Pancreas (tissue), 10 donors: Measurements from ENCODE around the gene LXN. TPM values are rescaled to one million over a fixed set of nuclear protein-coding genes. Genes with fewer than 3 reads are reported as not detected.
"Not testable (repeated sequence)": the region's sequence is repeated elsewhere in the genome, so short reads cannot be mapped to it uniquely, and the experiment has no call there.

Experiments
- ATAC-seq, 4 donors: fragments of 200-7000 bp; cut with Tn5 transposase; one replicate each; pipeline versions ENCODE4 v1.8.0 to v1.9.1; 2020; ENCODE audit warnings: mild to moderate bottlenecking in 4 of 4, moderate library complexity in 4 of 4
- DNase-seq, 6 donors: peaks; one replicate each; pipeline ENCODE4 v3.0.0-alpha.2; 2020
- FAIRE-seq: peaks from 2 replicates; lab custom pipeline; 2012; peaks lifted over from hg19 to GRCh38; lab: Jason Lieb, UNC
- H3K27ac ChIP-seq, 4 donors: fragments of 200-600 bp; sonication (generic); 1 replicate in 3 of 4; 2 replicates in 1 of 4; pipeline versions ENCODE4 v1.5.0 to v1.8.0; 2020
- H3K27me3 ChIP-seq, 4 donors: fragments of 200-600 bp; one replicate each; pipeline ENCODE4 v1.8.0; 2021
- H3K36me3 ChIP-seq, 3 donors: fragments of 200-600 bp; sonication (generic) in 1 of 3; one replicate each; pipeline versions ENCODE4 v1.5.0 to v1.8.0; 2020 to 2021
- H3K4me1 ChIP-seq, 3 donors: fragments of 200-600 bp; one replicate each; pipeline ENCODE4 v1.8.0; 2021
- H3K4me3 ChIP-seq, 4 donors: fragments of 200-600 bp; sonication (generic) in 2 of 4; one replicate each; pipeline versions ENCODE4 v1.5.0 to v1.8.0; 2020 to 2021
- H3K9me3 ChIP-seq, 4 donors: fragments of 200-600 bp; one replicate each; pipeline ENCODE4 v1.8.0; 2021
- WGBS, 2 donors: extraction: QIAGEN DNeasy Blood & Tissue Kit; methylation state at CpG; one replicate each; pipeline ENCODE4 v1.1.7; 2013; 5-methylcytosine and 5-hydroxymethylcytosine counted together
- intact Hi-C, 3 donors: fragments of 100-400 bp; cut with DNase I; formaldehyde crosslinking; loops; one replicate each; pipeline versions ENCODE4 v1.11.1 to v1.14.2; 2022
- polyA plus RNA-seq, 2 donors: library from polyadenylated mRNA; stranded (reverse); fragments of 200-250 nt; gene quantifications; one replicate each; pipeline ENCODE4 v1.2.3, GENCODE V29; 2013
- total RNA-seq, 6 donors: library from RNA; stranded (reverse); fragmentation: NEBNext Ultra II Directional in 4 of 6; extraction: Animal tissue kit (Norgen Biotek cat#: 25700) in 4 of 6; gene quantifications; one replicate each; pipeline versions ENCODE4 v1.2.1 to v1.2.4, GENCODE V29; 2021 to 2023
- TF ChIP-seq, protein P1 (sequence below), 4 donors: fragments of 200-600 bp; sonication (generic) in 3 of 4; IDR thresholded peaks; one replicate each; pipeline versions ENCODE4 v1.5.0 to v1.8.0; 2021; ENCODE audit warnings: antibody characterized with exemption in 4 of 4
- donor health status: healthy with polysubstance abuse.
- donor health status: DM: no; HTN: no; CAD: no; lungs with moderate emphysema.
- donor health status: DM: no; HTN: no; CAD: no.
- donor health status: control.
- donor health status: control.
- donor health status: Bipolar disorder and iron deficiency.
- donor health status: DM: yes; HTN: yes; CAD: no.
- donor health status: DM: no; HTN: no; CAD: no.
- donor health status: DM: no; HTN: no; CAD: no.
- donor health status: DM: yes; HTN: yes; CAD: no.

The LXN gene
- total and polyA plus RNA-seq, 8 donors, result 4.9 to 15.8 (median 6.8) TPM

DNA sequence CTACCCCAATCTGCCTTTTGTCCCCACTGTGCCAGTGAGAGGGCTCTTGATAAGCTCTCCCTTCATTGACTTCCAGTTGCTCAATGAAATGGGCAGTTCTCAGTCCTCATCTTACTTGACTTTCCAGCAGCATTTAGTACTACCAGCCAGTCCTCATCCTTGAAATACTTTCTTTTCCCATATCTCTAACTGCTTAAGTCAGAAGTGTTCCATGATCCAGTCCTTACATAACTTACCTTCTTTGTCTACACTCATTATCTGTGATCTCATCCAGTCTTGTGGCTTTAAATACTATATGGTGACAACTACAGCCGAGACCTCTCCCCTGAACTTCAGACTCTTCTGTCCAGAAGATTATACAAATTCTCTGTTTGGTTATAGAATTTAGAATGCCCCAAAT, 31.1 kb upstream of the LXN start:
- intact Hi-C loops, result no loop called here

DNA sequence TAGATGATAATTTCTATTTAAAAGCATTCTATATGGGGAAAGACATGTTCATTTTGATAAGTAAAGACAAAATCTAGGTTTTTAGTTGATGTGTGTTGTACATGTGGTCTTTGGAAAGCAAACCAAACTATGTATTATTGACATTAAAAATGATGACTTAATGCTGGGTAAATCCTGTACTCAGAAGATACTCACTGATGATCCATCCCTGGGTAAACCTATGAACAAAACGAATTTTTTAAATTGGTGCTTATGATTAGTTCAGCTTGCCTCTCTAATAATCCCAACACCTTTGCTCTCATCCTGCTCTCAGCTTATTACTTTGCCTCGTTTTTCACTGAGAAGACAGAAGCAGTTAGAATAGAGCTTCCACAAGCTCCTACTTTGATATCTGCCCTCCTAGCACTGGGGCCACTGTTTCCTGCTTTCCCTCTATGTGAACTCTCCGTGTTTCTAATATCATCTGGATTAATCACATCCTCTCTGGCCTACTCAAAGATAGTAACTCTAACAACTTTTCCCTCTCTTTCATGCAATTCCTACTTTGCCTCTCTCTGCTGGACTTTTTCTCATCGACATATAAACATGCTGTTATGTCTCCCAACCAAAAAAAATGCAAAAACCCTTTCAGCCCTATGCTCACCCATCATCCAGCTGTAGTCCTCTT, 30.5 kb upstream of the LXN start:
- Histone ChIP-seq H3K27me3 (no peaks in the 10 kb centered on the region), H3K4me3 (no peak overlapping the region), H3K36me3 (no peaks in the 10 kb centered on the region), H3K4me1 (no peaks in the 10 kb centered on the region), H3K9me3 (no peaks in the 10 kb centered on the region), H3K27ac (no peak overlapping the region)
- peak in 1 of 4 donors; percentile 18 for ATAC-seq
- intact Hi-C loops, result no loop called here
- FAIRE-seq, result no peak
- DNase-seq, result no peak
- TF ChIP-seq, protein P1, sequence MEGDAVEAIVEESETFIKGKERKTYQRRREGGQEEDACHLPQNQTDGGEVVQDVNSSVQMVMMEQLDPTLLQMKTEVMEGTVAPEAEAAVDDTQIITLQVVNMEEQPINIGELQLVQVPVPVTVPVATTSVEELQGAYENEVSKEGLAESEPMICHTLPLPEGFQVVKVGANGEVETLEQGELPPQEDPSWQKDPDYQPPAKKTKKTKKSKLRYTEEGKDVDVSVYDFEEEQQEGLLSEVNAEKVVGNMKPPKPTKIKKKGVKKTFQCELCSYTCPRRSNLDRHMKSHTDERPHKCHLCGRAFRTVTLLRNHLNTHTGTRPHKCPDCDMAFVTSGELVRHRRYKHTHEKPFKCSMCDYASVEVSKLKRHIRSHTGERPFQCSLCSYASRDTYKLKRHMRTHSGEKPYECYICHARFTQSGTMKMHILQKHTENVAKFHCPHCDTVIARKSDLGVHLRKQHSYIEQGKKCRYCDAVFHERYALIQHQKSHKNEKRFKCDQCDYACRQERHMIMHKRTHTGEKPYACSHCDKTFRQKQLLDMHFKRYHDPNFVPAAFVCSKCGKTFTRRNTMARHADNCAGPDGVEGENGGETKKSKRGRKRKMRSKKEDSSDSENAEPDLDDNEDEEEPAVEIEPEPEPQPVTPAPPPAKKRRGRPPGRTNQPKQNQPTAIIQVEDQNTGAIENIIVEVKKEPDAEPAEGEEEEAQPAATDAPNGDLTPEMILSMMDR (IDR thresholded peaks at IDR 0.05), result no peak
- WGBS, 2 donors, result 75 to 87% methylated on average over 4 of the region's 4 CpGs

More for the DNA sequence above, 31.1 kb upstream of the LXN start:
- FAIRE-seq (no peak), ATAC-seq (no peak), DNase-seq (no peak)
- WGBS, 2 donors, result 94 to 96% methylated on average over 1 of the region's 1 CpG
- H3K27me3 ChIP-seq, result no peaks in the 10 kb centered on the region
- TF ChIP-seq, protein P1 (IDR thresholded peaks at IDR 0.05), result no peak
- no peak overlapping the region for H3K4me3 ChIP-seq
- no peaks in the 10 kb centered on the region for H3K9me3 ChIP-seq
- no peak overlapping the region for H3K27ac ChIP-seq
- no peaks in the 10 kb centered on the region for H3K4me1 ChIP-seq
- no peaks in the 10 kb centered on the region for H3K36me3 ChIP-seq

DNA sequence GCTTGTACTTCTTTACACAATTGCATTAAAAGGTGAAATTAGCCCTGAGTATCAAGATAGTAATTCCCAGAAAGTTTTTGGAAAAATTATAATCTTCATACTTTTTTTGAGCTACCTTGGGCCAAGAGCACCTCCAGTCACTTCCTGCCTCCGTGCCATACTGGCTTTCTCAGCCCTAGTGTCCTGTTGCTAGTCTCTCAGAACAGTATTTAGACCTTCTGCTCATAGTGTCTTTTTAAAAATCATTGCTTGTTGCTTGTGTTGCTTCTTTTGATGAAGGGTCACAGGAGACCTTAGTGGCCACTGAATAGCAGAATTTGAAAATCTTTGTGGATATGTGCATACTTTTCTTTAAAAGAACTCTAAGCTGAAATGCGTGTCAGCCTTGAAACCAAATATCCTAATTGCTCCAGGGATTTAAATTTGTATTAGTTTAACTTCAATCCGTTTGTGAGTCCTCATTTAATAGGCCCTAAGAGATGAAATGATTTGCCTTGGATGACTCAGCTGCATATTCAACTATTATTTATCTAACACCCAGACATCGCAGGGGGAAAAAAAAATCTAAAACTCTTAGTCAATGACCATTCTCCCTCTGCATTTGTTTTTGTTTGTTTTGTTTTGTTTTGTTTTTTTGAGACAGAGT, 29.1 kb upstream of the LXN start:
- Histone ChIP-seq H3K4me3 (no peak overlapping the region), H3K27ac (no peak overlapping the region), H3K27me3 (no peaks in the 10 kb centered on the region), H3K36me3 (no peaks in the 10 kb centered on the region), H3K4me1 (no peaks in the 10 kb centered on the region), H3K9me3 (no peaks in the 10 kb centered on the region)
- intact Hi-C loops, result no loop called here
- DNase-seq (no peak), FAIRE-seq (no peak), ATAC-seq (no peak)
- WGBS, 2 donors, result 89 to 90% methylated on average over 4 of the region's 4 CpGs
- TF ChIP-seq, protein P1 (IDR thresholded peaks at IDR 0.05), result no peak

DNA sequence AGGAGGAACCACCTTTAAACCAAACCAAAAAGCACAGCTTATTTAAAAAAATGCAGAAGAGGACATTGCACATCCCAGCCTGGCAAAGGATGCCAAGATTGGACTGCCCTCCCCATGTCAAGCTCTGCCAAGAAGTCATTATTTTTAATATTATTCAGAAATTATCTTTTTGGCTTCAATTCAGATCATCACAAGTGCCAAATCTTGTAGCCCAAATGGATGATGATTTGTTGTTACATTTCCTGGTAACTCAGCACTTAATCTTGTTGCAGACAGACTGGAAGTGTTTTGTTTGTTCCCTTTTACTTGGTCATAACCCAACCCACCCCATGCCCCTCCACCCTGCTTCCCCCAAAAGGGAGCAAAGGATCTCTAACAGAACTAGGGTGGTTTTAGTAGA, 28.1 kb upstream of the LXN start:
- Histone ChIP-seq H3K27ac (no peak overlapping the region), H3K9me3 (no peaks in the 10 kb centered on the region), H3K4me3 (no peak overlapping the region), H3K27me3 (no peaks in the 10 kb centered on the region), H3K36me3 (no peaks in the 10 kb centered on the region), H3K4me1 (no peaks in the 10 kb centered on the region)
- no peak for FAIRE-seq
- TF ChIP-seq, protein P1 (IDR thresholded peaks at IDR 0.05), result no peak
- DNase-seq, result no peak
- ATAC-seq, result peak in 2 of 4 donors; percentile 32 to 42
- intact Hi-C loops, result no loop called here

DNA sequence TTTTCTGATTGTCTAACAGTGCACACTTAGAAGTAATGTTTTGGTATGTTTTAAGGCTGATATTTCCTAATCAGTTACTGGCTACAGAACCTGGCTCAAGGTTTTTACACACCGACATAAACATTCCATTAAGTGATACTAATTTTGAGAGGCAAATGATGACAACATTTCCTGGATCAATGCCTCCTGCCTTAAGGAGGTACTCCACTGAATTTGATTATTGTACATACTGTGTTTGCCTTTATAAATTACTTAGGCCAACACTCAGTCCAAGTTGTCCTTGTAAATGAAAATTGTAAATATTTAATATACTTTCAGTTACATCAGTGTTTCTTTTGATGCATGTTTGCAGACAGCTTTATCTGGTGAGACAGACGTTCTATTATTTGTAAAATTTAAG, 24.2 kb upstream of the LXN start:
- H3K4me3 ChIP-seq, result no peak overlapping the region
- no peaks in the 10 kb centered on the region for H3K9me3 ChIP-seq
- H3K27ac ChIP-seq, result no peak overlapping the region
- TF ChIP-seq, protein P1 (IDR thresholded peaks at IDR 0.05), result no peak
- FAIRE-seq (no peak), DNase-seq (no peak), ATAC-seq (no peak)
- intact Hi-C loops, result no loop called here
- no peaks in the 10 kb centered on the region for H3K36me3 ChIP-seq
- no peaks in the 10 kb centered on the region for H3K27me3 ChIP-seq
- WGBS, 2 donors, result 20 to 21% methylated on average over 2 of the region's 2 CpGs
- no peaks in the 10 kb centered on the region for H3K4me1 ChIP-seq

DNA sequence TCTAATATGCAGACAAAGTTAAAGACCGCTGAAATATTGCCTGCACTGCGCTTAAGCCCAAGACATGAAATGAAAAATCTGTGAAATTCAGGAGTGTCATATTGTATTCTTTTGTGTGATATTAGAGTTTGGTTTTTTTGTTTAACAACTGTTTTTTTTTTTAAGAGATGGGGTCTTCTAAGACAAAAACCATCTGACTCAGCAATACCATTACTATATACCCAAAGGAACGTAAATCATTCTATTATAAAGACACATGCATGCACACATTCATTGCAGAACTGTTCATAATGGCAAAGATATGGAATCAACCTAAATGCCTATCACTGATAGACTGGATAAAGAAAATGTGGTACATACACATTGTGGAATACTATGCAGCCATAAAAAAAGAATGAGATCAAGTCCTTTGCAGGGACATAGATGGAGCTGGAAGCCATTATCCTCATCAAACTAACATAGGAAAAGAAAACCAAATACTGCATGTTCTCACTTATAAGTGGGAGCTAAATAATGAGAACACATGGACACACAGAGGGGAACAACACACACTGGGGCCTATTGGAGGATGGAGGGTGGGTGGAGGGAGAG, 21.5 kb upstream of the LXN start:
- FAIRE-seq, intact Hi-C loops, H3K27ac ChIP-seq, H3K4me1 ChIP-seq, H3K27me3 ChIP-seq, ATAC-seq, DNase-seq, H3K36me3 ChIP-seq, H3K4me3 ChIP-seq, H3K9me3 ChIP-seq: not testable (repeated sequence)
- 99% methylated on average over 3 of the region's 3 CpGs for WGBS, 2 donors
